HG02571 (cell line): ENCODE data around the gene CACNG4.

ENCODE experiments used
- ATAC-seq: cut with Tn5 transposase; IDR thresholded peaks from one replicate; pipeline ENCODE4 v1.9.1; 2021; ENCODE audit warnings: mild to moderate bottlenecking, moderate library complexity; ENCODE audit not compliant: unreplicated experiment

Gene CACNG4

DNA sequence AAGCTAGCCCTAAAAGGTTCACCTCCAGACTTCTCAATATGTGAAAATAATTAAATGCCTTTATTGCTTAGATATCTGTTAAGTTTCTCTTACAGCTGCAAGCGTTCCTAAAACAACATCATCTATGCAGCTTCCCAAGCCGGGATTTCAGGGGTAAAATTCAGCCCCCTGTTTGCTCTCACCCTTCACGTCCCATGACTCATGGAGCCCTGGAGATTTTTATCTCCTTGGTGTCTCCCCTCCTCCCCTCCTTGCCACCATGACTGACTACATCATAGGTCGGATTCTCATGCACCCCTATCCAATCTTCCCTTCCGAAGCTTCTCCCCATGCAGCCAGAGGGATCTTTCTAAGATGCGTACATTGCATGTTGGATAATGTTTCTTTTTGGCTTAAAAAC is 21.0 kb upstream of the CACNG4 start:
- no peak for ATAC-seq

DNA sequence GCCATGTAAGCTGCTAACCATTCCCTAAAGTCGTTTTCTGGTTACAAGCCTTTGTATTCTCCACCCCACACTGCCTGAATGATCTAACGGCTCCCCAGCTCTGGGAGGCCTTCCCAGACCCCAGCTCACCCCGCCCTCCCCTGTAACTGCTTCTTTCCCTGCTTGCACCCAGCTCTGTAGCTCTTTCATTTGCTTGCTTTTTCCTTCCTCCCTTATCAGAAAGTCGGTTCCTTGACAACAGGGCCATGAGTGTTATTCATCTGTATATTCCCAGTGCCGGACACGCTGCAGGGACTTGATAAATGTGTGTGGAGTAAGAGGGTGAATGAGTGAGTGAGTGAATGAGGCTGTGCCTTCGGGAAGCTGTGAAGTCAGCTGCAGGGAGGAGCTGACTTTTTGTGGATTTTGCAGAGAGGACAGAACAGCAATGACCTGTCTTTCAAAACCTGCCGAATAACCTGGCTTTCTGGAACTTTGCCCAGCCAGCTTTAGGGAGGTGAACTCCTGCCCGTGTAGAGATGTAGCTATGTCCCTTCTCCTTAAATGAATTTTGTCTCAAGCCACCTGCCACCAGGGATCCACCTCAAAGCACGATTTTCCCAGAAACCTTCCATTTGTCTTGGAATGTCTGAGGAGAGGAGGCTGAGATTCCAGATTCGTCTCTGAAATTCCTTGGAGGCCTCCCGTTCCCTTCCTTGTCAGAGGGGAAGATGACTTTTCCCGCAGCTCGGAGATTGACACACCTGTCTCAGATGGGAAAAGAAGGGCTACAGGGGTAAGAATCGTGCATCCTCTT is 20.0 kb upstream of the CACNG4 start:
- ATAC-seq, result no peak

DNA sequence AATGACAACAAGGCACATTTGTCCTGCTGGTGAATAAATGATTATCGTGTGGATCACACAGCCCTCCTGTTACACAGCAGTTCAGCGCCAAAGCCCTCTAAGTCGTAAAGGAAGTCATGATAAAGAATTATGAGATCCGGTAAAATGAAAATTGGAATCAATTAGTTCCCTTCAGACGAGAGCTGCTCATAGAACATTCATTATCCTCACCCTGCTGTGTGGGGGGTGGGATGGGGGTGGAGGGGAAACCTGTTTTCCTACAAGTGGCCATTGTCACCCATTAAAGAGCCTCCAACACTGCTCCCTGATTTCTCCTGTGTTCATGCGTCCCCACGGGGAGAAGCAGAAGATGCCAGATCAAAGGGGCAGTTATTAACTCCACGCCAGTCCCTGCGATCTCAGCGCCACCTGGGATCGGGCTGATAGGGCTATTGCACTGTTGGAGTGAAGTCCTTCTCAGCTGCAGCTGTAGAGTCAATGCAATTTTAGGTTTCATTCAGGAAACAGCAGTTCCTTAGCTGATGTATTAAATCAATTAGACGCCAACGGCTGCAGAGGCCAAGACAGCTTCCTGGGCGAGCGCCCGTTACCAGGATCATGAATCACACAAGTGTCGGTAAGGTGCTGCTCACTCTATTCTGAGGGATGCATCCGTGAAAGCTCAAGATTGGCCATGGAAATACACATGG is 19.2 kb upstream of the CACNG4 start:
- ATAC-seq, result no peak

DNA sequence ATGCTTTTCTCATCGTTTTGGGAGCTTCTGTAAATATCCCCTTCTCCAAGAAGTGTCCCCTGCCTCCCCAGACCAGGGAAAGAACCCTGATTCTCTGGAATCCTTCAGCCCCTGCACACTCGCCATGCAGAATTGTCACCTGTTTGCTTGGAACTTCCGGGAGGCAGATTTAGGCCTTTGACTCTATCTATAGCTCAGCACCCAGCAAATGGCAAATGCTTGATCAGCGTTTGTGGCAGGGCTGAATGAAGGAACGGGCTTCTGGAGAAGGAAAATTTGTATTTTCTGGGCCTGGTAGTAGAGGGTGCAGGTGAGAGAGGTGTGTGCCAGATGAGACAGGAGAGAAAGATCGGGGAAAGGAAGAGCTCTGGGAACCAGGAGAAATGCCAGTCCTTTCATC is 18.3 kb upstream of the CACNG4 start:
- ATAC-seq, result no peak

DNA sequence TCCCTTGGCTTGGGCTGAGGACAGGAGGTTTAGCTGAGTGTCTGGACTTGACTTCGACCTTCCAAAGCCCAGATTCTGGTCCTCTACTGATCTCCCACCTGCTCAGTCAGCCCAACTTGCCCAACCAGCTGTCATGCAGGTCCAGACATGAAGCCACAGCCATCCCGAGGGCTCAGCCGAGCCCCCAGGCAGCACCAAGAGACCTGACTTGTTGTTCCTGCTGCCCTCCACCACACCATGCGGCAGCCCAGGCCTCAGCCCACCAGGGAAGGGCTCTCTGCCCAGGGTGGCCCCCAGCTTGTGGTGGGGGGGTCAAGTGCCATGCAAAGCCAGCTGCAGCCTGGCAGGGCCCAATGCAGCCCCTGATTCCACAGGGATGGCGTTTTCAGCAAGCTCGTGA is 17.2 kb upstream of the CACNG4 start:
- ATAC-seq, result no peak

DNA sequence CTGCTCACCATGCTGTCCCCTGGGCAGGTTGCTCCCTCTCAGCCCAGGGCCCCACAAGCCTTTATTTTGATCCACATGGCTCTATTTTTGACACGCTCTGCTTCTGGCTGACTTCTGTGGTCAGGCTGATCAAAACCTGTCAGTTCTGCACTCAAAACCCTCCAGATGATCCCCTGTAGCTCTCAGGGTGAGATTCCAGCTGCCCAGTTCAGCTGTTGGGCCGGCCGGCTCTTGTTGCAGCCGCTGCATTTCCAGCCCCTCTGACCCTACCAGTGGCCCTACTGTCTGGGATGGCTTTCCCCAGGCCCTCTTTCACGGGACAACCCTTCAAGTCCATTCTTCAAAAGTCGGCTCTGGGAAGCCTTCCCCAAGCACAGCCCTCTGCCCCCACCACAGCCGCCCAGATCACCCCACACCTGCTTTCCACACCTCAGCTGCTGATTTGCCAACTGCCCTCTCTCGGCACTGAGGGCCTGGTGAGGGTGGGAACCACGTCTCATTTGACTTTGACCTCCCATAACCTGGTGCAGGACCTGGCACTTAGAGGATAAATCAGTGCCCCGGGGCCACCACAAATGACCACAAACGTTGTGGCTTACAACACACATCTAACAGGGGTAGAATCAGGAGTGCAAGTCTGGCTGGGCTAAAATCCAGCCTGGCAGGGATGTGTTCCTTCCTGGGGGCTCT is 16.3 kb upstream of the CACNG4 start:
- ATAC-seq, result no peak

DNA sequence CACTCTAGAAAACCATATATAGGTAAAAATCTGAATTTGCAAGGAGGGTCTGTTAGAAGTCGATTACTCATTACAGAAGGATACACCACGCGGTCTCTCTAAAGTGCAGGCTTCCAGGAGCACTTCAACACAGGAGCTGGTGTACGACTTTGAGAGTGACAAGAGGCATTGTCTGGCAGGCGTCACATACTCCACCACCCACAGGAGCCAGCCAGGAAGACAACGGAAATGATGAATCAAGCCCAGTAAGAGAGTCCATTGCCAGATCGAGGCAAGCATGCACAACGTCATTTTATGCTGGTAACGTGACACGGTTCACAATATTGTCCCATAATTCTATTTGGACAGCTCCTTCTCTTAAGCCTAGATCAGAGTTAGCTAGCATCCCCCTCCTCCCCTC is 15.0 kb upstream of the CACNG4 start:
- no peak for ATAC-seq

DNA sequence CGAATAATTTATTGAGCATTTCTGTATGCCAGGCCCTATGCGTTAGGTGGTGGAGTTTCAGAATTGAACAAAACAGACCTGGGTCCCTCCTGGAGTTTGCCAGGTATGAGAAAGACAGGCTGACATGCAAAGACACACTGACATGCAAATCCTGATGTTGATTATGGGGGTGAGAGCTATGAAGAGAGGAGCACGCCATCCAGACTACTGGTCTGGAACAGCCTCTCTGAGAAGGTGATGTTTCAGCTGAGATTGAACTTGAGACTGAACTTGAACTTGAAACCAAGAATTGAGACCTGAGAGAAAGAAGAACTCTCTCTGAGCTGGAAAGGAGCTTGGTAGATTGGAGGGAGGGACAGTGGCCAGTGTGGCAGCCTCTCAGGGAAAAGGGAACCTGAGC is 14.2 kb upstream of the CACNG4 start:
- ATAC-seq, result no peak

DNA sequence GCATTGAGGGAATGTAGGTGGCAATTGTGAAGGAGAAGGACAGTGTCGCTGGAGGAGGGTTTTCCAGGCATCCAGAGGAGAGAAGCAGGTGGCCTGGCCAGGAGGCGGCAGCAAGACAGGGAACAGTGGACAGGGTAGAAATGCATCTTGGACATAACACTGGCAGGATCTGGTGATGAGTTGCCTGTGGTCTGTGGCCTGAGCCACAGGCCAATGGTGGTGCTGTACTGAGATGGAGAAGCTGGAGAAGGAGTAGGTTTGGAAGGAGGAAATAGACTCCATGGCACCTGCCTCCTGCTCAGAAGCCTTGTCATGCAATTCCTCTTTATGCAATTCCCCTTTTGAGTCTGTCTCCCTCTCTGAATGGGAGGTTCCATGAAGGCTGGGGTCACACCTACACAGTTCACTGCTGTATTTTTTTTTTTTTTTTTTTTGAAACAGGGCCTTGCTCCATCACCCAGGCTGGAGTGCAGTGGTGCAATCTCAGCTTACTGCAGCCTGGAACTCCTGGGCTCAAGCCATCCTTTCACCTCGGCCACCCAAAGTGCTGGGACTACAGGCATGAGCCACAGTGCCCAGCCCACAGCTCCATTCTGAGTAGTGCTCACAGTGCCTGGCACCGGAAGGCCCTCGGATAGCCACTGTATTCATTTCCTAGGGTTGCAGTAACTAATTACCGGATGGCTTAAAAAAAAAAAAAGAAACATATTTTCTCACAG is 13.5 kb upstream of the CACNG4 start:
- no peak for ATAC-seq

DNA sequence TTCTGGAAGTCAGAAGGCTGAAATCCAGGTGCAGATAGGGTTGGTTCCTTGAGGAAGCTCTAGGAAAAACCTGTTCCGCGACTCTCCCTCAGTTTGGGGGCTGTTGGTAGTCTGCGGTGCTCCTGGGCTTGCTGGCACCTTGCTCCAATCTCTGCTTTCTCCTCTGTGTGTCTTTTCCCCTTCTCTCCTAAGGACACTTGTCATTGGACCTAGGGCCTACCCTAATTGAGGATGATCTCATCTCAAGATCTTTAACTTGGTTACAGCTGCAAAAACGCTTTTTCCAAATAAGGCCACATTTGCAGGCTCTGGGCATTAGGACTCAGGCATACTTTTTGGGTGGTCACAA is 12.9 kb upstream of the CACNG4 start:
- no peak for ATAC-seq

DNA sequence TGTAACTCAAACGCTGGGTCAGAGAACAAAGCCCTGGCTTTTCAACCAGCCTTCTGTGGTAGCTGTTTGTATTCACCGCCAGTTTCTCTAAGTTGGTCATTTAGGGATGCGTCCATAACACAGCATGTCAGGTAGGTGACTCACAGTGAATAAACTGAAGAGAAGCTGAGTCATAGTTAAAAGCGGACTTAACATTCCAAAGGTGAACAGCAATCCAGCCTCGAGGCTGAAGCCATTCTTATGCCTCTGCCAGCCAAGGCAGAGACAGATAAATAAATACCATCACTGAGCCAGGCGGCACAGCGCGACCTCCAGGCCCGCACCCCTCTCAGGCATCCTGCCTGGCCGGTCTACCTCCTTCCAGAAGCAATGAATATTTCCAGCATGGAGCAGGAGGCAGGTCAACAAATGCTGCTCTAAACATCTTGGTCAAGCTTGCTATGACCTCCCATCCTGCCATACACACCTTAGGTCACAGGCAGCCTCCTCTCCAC is 12.4 kb upstream of the CACNG4 start:
- no peak for ATAC-seq

DNA sequence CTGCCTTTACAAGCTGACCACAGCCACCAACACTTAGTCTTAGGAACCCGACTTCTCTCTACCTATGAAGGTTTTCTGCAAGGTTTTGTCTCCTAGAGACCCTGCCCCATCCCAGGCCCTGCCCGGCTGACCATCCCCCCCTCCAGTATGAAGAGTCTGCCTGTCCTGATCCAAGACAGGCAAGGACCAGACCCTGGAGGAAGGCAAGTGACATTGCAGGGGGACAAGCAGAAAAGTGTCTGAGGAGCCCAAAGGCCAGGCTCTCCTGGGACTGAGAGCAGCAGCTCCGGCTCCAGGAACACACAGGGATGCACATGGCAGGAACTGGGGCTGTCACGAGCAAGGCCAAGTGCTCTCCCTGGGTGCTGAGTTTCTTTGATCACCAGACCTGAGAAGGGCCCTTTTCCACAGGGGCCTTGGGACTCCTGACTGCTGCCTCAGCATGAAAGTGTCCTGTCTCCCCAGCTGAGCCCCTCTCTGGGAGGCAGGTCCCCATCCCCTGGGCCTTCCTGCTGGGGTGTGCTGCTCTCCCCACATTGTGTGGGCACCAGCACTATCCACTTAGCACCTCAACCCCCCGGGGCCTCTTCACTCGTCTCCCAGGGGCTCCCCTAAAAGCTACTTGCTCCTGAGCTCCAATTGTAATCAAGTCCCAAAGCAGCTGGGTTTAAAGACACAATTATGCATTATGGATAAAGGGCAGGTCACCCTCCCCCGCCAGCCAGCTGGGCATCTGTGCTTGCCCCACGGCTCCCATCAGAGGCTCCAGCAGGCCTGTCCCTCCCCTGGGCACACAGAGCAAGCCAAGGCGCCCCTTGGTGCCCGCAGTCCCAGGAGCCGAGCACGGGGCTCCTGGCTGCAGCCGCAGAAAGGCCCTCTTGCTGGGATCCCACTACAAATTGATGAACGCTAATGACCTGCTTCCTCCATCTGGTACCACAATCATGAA is 11.6 kb upstream of the CACNG4 start:
- ATAC-seq, result no peak

DNA sequence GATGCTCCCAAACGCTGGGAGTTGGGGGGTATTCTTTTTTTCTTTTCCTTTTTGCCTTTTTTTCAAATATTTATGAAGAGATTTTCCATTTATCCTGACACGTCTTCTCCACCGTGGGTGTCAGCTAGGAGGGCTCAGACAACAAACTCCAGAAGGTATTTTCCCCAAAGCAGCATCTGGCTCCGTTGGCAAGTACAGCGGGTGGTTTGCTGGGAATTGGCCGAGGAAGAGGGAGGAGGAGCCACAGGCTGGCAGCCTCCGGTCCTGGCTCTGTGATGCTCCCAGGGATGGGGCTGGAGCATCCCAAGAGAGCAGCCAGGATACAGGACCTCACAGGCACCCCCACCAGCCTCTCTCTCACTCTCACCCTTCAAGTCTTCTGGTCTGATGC is 10.9 kb upstream of the CACNG4 start:
- ATAC-seq, result no peak

DNA sequence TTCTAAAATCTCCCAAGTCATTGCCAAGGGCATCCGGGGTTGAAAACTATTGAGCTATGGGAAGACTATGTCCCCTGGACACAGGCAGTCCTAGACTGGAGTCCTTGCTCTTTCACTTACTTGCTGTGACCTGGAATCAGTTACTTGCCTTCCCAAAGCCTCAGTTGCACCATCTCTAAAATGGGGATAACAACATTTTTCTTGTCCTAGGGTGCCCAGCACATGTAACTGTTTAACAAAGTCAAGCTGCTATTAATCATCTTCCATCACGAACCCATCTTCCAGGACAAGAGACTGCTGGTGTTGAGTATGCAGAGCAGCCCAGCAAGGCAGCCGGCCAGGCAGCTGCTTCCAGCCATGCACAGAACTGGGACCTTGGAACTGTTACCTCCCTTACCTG is 9.9 kb upstream of the CACNG4 start:
- no peak for ATAC-seq

DNA sequence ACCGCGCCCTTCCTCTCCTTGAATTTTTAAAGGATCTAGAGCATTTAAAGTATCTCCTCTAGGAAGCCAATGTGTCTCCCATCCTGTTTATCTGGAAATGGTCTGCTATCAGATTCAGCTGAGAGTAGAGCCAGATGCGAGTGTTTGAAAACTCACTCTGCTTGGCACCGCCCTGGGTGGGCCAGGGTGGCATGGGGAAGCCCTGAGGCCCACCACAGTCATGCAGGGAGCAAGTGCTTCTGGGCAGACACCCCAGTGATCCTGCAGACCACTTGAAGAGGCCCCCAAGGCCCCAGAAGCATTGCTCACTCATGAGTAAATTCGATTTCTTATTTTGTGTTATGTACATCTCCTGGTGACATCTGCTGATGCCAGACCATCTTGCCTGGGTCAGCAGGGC is 8.7 kb upstream of the CACNG4 start:
- no peak for ATAC-seq

DNA sequence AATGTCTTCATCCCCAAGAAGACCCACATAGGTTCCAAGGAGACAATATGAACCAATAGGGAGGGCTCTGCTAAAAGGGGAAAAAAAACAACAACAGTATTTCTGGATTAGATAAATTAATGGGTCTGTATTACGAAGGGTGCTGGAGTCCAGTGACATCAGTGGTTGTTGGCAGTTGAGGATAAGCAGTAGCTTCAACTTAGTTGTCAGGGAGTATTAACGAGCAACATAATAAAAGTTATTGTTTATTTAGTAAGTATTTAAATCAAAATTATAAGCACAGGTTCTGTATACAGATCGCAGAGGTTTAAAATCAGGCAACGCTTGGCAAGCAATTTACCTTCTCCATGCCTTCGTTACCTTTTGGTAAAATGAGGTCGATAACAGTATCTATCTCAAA is 7.6 kb upstream of the CACNG4 start:
- no peak for ATAC-seq

DNA sequence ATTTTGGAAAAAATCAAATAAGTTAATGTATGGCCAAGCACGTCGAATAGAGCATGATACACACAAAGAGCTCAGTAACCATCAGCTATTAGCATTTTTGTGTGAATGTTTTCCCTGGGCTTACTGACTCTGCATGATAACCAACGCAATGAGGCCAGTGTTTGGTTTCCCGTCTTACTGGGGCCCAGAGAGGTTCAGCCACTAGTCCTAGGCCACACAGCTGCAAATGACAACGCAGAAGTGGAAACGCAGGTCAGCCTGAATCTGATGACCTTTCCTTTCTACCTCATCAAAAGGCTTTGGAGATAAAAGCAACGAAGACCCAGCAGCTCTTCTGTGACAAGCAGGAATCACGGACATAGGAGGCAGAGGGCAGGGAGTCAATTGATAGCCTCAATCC is 7.2 kb upstream of the CACNG4 start:
- no peak for ATAC-seq

DNA sequence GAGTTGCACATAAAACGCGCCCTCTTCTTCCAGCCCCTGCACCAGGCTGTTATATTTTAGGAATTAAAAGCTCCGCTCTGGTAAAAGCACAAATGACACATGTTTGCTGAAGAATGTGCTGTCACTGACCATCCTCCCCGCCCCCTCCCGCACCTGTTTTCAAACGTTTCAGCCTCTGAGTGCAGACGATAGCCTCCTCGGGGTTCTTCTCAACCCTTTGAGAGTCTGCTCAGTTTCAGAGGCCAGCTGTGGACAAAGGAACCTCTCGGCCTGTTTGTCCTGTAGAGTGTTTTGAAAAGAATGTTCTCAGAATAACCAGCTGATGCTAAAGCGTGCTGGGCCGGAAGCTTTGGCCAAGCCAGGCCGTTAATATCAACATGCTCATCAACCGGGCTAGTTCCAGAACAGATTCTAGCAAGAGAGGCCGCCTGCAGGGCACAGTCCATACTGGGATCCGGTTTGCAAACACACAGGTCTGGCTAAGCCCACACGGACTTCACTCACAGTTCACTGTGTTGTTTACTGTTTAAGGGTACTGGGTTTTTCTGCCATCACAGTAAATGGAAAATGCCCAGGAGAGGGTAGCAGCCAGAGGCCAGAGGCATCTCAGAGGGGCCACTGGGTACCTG is 6.4 kb upstream of the CACNG4 start:
- ATAC-seq, result no peak

DNA sequence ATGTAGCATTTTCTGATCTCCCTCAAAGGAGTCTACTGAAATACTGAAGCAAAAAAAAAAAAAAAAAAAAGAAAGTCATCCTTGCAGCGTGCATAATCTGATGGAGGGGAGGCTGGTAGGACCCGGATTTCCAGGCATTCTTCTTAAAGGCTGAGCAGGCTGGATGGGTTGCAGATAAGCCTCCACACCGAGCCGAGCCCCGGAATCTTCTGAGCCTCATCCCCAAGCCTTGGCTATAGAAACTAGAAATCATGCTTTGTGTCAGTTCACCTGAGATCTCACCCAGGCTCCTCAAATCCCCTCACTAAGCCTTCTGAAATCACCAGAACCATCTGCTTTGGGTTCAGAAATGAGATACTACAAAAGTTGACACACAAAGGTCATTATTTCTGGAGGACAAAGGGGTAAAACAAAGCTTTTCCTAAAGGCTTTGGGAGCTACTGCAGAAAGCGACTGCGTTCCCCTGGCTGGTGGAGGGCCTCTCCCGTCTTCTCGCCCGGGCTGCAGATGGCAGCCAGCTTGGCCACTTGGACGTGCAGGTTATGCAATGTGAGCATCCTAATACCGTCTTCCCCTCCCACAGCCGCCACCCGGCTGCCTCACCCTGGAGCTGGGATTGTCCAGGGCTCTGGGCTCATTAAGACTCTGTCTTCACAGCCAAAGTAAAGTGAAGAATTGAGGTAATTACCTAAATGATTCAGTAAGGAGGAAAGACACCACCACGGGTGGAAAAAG is 4.7 kb upstream of the CACNG4 start:
- ATAC-seq, result no peak
